NOMO-1 treated with dmso at 0.1 percent for 144 hours (cell line): Measurements from ENCODE around the gene MEF2D.

Experiments
- DNase-seq: peaks from one replicate; lab custom pipeline; 2025; ENCODE audit not compliant: unreplicated experiment; lab: John Stamatoyannopoulos, UW

MEF2D gene

DNA sequence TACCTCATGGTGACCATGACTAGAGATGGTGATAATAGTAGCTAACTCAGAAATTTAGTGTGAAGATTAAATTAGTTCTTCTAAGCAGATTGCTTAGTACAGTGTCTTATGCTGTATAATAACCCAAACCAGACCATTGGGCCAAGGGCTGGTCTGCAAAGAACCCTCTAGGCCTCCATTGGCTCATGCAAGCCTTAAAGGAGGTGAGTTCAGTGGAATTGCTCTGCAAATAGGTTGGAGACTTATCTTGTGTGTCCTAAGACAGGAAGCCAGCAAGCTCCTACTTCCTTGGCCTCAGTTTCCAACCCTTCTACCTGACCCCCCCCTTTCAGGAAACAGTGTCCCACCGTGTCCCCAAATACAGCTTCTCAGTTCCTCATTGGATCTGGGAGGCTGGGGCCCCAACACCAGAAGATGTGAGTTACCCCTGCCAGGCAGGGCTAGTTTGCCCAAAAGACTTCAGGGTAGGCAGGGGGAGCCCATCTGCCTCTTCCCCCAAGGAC, 1.9 kb upstream of the MEF2D start:
- no peak for DNase-seq

DNA sequence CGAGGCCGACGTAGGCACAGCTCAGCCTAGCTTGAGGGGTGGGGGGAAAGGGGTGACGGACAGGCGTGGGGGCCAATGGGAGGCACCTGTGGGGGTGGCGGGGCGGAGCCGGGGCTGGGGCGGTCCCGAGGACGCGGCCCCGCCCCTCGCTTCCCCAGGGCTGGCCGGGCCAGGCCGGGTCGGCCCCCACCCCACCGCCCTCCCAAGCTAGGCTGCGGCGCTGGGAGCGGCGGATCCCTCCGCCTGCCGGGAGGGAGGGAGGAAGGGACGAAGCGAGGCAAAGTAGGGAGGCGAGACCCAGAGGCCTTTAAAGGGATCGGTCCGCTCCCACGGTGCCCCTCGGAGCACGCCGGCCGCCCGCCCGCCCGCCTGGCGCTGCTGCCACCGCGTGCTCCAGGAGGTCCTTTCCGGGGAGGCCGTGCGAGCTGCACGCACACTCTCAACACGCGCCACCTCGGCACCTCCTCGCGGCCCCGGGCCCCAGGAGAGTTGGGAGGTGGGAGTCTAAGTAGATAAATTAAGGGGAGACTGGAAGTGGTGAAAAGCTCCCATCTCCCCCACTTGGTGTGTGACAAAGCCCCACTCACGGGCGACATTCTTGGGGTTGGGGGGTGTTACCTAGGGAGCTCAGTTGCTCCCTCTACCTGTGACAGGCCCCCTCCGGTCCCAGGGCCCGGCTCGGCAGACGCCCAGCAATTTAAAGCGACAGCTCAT, 375 bp upstream of the MEF2D start:
- peak; percentile 95 for DNase-seq

DNA sequence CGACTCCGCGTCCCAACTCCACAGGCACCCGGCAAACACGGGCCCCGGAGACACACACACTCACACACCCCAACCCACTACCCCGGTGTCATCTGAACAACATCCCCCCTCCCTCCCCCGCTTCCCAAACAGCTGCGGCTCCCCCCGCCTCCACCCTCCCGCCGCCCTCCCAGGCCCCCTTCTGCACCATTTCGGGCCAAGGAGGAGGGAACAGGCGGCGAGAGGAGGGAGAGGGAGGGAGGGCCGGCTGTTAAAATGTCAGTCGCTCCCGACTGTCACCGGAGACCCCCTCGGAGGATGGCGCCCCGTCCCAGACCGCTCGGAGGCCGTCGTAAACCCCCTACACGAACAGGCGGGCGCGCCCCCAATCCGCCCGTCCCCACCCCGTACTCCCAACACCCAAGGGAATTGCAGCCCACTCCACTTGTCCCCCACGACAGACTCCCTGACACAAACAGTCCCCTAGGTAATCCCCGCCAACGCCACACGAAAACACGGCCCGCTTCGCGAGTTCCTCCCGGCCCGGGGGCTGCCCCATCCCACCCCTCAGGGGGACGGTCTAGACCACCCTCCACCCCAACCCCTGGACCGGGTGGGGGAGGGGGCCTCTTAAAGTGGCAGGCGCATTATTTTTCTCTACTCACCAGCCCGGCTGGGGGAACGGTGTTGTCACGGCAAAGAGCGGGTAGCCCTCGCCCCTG, 583 bp downstream of the MEF2D start:
- no peak for DNase-seq

DNA sequence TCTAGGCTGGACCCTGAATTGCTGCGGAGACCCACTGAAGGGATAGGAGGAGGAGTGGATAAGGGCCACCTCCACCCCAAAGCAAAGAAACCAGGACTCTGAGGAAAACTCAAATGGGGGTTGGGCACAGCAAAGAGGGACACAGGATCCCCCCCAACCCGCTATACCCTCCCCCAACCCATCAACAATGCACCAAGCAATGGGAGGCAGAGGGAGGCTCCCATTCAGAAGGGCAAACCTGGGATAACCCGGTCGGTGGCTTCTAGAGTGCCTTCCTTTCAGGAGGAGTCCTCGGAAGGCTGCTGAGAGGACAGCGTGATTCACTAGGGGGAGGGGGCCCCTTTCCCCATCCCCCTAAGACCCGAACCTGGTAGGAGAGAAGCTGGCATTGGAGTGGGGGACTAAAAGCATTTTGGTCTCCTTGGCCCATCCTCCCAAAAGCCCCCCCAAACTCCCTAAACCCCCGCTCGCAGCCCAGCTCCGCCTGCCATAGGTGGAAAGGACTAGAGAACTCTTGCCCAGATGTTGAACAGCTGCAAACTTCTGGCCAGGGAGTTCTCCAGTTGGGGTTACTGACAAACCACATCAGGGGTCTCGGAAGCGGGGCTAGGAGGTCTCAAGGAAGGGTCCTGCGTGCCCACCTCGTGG, 1.3 kb downstream of the MEF2D start:
- DNase-seq, result no peak

GRCh38 chr1:156498432-156499193, 2.0 kb downstream of the MEF2D start:
- no peak for DNase-seq

DNA sequence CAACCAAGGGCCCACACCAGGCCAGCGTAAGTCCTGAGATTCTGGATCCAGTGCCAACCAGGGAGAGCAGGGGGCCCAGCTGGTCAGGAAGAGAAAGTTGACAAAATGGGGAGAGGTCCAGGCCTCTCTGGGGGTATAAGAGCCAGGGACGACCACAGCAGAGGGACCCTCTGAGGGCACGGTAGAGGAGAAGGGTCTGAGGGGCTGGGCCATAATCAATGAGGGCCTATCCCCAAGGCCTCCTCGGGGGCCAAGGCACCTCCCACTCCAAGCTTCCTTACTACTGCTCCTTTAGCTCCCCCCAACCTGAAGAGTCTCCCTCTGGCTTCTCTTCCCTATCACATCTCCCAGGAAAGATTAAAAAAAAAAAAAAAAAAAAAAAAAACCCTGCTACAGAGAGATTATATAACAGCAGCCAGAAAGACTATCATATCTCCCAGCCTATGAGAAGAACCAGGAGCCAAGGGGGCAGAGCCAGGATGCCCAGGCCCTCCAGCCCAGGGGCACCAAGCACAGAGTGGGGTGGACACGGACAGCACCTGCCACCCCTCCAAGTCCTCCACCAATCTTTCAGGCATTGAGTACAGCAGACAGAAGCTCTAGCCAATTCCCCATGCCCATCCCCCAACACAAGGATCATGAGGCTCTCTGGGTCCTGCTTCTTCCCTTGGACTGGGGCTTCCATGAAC, 2.7 kb downstream of the MEF2D start:
- no peak for DNase-seq

- DNase-seq, result no peak
Measured at GRCh38 chr1:156497078-156497742, 3.4 kb downstream of the MEF2D start.

DNA sequence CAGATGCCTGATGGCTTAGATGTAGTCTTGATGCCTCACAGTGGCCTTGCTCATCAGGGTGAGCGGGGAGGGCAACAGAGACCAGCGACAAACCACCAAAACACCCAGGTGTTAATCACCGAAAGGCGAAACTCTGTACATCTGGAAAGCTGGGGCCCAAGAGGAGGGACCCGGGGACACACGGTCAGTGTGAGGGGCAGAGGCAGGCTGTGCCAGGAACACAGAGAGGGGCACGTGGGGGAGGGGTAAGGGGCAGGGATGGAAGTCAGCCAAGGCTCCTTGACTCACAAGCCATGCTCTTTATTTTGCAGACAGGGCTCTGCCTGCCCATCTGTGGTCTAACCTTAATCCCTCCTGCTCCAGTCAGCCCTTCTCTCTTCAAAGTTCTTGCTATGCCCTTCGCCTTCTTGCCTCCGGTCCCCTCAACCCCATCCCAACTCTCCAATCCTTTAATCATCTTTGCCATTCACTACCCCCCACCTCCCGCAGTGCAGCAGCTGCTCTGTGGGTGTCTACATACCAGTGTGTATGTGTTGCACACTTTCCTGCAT, 4.3 kb downstream of the MEF2D start:
- DNase-seq, result no peak

- DNase-seq, result no peak
Measured at GRCh38 chr1:156495401-156496140, 5.0 kb downstream of the MEF2D start.

DNA sequence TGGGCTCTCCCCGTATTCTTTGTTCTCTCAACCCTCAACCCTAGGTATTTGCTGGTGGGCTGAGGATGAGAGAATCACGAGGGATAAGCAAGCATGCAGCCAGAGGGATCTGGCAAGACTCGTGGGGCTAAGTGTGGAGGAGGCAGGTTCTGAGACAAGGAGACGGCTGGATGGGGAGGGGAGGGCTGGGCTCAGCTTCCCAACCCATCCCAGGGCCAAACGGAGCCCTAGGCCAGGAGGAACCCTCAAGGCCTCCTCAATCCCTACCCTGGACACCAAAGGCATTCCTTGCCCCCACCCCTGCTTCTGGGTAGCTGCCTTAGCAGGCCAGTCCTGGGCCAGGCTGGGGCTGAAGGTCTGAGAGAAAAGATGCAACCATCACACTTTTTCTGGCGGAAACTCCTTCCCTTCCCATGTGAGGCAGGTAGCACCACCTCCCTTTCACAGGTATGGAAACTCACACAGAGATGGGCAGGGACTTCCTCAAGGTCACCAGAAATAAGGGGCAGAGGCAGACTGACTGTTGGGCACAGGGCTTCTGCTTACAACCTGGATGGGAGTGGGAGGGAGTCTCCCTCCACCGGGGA, 6.2 kb downstream of the MEF2D start:
- DNase-seq, result no peak

DNA sequence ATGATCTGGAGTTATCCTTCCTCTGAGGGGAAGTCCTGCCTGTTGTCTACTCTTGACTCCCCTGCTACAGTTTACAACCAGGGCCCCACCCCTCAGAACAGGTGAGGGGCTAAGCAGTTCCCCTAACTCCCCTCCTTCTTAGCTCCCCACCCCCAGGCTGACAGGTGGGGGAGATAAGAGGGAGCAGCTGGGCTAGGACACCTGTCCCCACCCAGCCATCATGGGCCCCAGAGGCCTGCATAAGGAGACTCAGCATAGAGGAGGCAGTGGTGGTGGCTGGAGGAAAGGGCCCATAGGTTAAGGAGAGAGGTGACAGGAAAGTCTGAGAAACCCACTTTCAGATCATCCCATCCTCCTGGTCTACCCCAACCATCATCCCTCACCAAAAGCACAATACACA, 6.8 kb downstream of the MEF2D start:
- no peak for DNase-seq

- DNase-seq, result peak; percentile 72
Measured at GRCh38 chr1:156493154-156493631, 7.4 kb downstream of the MEF2D start.

GRCh38 chr1:156492591-156493080, 7.9 kb downstream of the MEF2D start:
- DNase-seq, result peak; percentile 97

DNA sequence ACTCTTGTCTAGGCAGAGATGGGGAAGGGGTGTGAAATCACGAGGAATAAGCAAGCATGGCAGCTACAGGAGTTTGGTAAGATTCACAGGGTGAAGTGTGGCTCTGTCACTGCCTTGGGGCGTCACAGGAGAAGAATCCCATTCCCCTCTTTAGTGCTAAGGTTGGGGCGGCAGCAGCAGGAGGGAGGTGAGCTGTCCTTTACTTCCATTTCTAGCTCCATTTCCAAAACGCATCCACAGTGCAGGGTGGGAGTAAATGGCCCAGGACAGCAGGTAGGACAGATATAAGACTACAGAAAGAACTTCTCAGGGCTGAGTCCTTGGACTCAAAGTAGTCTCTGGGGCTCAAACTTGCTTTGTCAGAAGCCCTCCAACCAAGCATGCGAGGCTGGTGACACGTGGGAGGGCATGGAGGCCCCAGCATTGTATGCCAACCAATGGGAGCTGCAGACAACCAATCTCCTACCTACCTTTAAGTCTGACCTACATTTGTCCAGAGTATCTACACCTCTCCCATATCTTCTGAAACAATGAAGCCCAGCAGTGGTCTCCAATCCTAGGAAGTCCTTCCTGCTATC, 8.5 kb downstream of the MEF2D start:
- no peak for DNase-seq

DNA sequence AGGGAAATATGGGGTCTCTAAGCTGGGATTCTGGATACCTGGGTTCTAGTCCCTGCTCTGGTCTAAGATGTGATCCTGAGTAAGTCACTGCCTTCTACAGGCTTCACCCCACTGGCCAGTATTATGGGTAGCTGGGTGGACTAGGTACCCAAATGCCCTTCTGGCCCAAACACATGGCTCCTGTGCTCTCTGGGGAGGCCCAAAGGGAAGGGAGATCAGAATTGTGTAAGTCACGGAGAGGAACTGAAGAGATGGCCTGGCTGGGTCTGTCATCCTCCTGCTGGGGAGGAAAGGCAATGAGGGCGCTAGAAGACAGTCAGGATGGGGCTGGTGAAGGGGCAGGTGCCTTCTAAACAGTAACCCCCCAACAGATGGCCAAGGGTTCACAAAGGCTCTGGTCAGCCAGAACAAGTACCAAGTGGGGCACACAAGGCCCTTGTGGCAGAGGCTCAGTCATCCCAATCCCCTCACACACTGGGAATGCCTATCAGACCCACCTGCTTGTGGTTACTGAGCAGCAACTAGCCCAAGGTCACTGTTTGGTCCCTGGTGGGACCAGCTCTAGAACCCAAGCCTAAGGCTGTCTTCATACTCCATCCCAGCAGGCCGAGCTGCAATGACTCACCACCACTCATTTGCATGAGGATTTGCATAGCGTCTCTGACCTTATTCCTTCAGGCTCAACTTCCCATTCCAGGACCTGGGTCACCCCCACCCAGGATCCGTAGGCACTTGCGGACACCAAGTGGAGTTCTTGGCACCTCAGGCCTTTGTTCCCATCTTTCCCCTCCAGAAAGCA, 9.2 kb downstream of the MEF2D start:
- peak; percentile 22 for DNase-seq

DNA sequence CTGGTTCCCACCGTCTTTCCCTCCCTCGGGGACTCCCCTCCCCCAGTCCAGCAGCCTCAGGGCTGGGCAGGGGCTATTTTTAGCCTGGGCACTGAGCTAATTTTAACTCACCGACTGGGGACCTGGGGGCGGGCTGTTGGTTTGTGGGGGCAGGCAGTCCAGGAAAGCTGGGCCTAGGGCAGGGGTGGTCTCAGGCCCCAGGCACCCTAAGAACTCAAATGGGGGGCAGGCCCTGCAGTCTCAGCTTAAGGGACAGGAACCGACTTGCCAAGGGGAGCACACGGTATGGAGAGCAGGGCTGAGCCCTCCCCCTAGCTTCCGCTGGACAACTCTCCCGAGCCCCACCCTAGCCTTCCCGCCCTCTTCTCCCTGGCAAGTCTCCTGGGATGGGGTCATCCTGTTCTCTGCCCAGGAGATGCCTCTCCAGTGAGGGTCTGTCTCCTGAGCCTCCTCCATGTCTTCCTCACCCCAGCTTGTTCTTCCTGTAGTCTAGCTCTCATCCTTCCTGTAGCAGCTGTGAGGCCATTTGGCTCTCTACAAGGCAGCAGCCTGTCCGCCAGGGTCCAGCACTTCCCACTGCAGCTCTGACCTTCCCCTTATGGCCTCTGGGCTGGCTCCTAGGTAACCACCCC, 10.1 kb downstream of the MEF2D start:
- DNase-seq, result no peak

GRCh38 chr1:156489935-156490293, 10.7 kb downstream of the MEF2D start:
- DNase-seq, result no peak
